ENCODE measurements around the gene RRAD.

The RRAD gene

DNA sequence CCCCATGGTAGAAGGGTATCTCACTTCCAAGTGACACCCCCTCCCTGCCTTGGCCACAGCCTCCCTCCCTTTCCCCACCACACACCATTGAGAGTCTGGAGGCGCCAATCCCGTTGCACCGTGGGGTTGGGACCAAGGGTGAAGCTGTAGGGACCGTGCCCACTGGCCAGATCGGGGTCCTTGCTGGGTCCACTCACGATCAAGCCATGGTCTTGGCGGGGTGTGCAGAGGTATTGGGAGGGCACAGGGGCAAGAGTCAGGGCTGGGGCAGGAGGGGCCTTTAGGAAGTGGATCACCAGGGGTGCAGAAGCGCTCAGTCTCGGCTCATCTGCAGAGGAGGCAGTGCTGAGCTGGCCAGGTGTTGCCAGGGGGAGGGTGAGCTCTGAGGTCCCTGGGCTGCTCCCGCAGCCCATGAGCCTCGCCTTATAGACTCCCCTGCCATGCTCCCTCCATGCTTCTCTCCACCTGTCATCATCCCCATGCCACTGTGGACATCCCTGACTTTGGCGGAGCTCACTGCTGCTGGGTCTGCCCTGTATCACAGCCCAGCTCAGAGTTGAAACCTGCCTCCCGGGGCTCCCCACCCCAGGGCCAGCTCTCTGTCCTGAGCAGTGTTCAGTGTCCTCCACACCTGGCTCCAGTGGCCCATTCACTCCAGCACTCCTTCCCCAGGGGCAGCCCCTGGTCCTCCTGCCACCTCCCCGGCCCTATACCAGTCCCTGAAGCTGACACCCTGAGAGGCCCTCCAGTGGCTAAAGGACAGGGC lies 15.0 kb downstream of the RRAD start:
- in situ Hi-C loops (cut with MboI; ENCODE audit: low pct_unique_long_range_greater_than_20kb, low sequenced_read_pairs, unreplicated experiment): no loop called here
- TF ChIP-seq CTCF (IDR thresholded peaks at IDR 0.05; ENCODE audit: extremely low read depth, insufficient read depth, missing control alignments): no peak
- DNase-seq (ENCODE audit: low spot score): no peak

GRCh38 chr16:66908762-66909559 lies 16.4 kb downstream of the RRAD start:
- no peak for DNase-seq (ENCODE audit: low spot score)
- no peak for TF ChIP-seq CTCF (IDR thresholded peaks at IDR 0.05; ENCODE audit: extremely low read depth, insufficient read depth, missing control alignments)
- in situ Hi-C loops (cut with MboI; ENCODE audit: low pct_unique_long_range_greater_than_20kb, low sequenced_read_pairs, unreplicated experiment): no loop called here

DNA sequence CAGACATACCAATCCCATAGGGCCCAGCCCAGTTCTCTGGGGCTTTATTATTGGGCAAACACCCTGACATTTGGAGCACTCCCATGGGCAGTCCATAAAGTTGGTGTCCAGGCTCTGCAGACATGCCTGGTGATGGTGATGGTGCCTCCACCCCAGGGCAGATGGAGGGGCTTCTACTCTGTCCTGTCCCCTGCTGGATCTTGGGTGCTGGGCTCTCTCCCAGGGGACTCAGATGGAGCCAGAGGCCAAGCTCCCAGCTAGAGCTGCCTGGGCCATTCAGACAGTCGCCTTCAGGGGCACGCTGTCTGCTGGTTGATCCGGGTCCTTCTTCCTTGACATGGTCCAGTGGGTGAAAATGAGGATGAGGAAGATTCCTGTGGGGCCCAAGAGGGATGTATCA lies 17.2 kb downstream of the RRAD start:
- in situ Hi-C loops (cut with MboI; ENCODE audit: low pct_unique_long_range_greater_than_20kb, low sequenced_read_pairs, unreplicated experiment): no loop called here
- DNase-seq (ENCODE audit: low spot score): no peak
- TF ChIP-seq CTCF (IDR thresholded peaks at IDR 0.05; ENCODE audit: extremely low read depth, insufficient read depth, missing control alignments): no peak

DNA sequence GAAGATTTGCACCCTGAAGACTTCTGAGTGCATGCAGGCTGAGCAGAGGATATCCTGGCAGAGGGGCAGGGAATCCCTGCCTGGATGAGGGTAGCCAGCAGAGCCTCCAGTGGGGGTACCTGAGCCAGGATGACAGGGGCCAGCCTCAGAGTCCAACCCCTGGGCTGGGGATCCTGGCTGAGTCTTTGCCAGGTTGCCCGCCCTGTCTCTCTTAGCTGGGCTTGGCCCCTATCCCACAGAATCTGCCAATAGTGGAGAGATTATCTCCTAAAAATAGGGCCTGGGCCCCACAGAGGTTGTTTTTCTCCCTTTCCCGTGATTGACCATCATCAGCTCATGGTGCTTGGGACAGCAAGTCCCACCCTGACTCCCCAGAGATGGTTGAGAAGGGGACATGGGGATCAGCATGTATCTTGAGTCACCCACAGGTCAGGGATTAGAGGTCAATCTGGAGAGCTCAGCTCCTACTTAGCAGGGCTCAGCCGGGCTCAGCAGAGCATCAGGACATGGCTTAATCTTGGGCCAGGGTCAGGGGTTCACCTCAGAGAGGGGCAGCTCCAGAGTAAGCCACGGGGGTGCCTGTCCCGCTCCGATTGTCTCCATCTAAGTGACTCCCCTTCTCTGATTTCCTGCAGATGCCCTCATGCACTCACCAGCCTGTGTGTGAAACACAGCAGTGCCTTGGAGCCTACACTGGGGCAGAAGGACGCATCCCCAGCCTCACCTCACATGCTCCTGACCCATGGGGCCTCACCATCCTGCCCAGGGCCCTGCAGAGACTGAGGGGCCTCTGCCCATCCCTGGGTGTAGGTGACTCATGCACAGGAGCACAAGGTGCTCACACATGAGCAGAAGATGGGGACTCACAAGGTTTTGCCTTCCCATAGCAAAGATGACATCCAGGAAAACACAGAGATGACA lies 18.2 kb downstream of the RRAD start:
- in situ Hi-C loops (cut with MboI; ENCODE audit: low pct_unique_long_range_greater_than_20kb, low sequenced_read_pairs, unreplicated experiment): no loop called here
- DNase-seq (ENCODE audit: low spot score): no peak
- no peak for TF ChIP-seq CTCF (IDR thresholded peaks at IDR 0.05; ENCODE audit: extremely low read depth, insufficient read depth, missing control alignments)

- no peak for TF ChIP-seq CTCF (IDR thresholded peaks at IDR 0.05; ENCODE audit: extremely low read depth, insufficient read depth, missing control alignments)
- DNase-seq (ENCODE audit: low spot score): no peak
- in situ Hi-C loops (cut with MboI; ENCODE audit: low pct_unique_long_range_greater_than_20kb, low sequenced_read_pairs, unreplicated experiment): no loop called here
Observed at GRCh38 chr16:66905633-66906539, 19.4 kb downstream of the RRAD start.
